ENCODE results near the gene CHSY3.

Gene CHSY3

DNA sequence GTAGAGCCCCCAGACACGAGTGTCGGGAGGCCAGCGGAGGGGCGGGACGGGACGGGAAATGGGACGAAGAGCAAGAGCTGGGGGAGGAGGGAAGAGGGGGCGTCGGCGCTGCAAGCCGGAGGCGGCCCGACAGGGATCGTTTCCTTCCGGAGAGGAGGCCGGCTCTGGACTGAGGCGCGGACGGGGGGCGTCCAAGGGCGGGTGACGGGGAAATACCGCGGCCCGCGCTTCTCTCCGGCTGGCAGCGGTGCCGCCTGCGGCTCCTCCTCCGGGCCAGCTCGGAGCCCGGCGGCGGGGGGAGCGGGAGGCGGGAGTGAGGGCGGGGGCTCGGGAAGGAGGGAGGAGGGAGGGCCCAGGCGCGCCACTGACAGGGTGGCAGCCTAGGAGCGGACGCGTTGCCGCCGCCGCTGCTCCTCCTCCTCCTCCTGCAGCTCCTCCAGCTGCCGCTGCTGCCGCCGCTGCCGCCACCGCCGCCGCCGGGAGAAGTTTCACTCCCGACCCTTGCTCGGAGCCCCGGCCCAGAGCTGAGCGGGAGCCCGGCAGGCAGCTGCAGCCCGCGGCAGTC, at the start of gene CHSY3:
Gene CHSY3 (plus strand): TSS at position 364 of the 565 bp plus-strand sequence.
- peak within 1 kb of the TSS; percentile 44 for H3K4me3 ChIP-seq (replicated peaks; ENCODE audit: low read depth, low read length)
- H3K36me3 ChIP-seq (ENCODE audit: control insufficient read depth, insufficient read depth, low read length): no peaks in the 10 kb centered on the region
- no peaks in the 10 kb centered on the region; the same call in 1 of the 2 replicates for H3K27me3 ChIP-seq (replicated peaks; ENCODE audit: control insufficient read depth, insufficient read depth, low read length)
- peak; percentile 30 for DNase-seq (ENCODE audit: extremely low read depth, insufficient read length)
- TF ChIP-seq, protein P1, sequence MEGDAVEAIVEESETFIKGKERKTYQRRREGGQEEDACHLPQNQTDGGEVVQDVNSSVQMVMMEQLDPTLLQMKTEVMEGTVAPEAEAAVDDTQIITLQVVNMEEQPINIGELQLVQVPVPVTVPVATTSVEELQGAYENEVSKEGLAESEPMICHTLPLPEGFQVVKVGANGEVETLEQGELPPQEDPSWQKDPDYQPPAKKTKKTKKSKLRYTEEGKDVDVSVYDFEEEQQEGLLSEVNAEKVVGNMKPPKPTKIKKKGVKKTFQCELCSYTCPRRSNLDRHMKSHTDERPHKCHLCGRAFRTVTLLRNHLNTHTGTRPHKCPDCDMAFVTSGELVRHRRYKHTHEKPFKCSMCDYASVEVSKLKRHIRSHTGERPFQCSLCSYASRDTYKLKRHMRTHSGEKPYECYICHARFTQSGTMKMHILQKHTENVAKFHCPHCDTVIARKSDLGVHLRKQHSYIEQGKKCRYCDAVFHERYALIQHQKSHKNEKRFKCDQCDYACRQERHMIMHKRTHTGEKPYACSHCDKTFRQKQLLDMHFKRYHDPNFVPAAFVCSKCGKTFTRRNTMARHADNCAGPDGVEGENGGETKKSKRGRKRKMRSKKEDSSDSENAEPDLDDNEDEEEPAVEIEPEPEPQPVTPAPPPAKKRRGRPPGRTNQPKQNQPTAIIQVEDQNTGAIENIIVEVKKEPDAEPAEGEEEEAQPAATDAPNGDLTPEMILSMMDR (IDR thresholded peaks at IDR 0.05; ENCODE audit: insufficient read depth, low read length, poor library complexity, severe bottlenecking): no peak

DNA sequence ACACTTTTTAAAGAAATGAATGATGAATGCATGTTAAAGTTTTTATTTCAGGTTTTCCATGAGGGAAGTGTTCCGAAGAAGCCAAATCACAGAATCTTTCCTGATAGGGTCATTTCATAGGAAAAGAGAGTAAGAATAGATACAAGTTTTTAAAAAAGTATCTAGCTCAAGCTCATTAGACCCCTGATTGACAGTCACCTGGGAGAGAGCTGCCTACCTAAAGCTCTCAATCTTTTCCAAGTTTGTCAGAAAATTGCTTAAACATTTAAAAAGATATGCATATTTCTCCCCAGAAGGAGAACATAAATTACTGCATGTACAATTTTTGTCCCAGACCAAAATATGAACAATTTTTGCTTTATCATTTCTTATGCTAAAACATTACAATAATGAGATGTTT, 47.9 kb upstream of the CHSY3 start:
- Histone ChIP-seq H3K36me3 (ENCODE audit: control insufficient read depth, insufficient read depth, low read length) (no peaks in the 10 kb centered on the region), H3K27me3 (replicated peaks; ENCODE audit: control insufficient read depth, insufficient read depth, low read length) (no peaks in the 10 kb centered on the region), H3K4me3 (replicated peaks; ENCODE audit: low read depth, low read length) (no peak overlapping the region)
- TF ChIP-seq, protein P1 (IDR thresholded peaks at IDR 0.05; ENCODE audit: insufficient read depth, low read length, poor library complexity, severe bottlenecking): no peak
- no peak for DNase-seq (ENCODE audit: extremely low read depth, insufficient read length)

DNA sequence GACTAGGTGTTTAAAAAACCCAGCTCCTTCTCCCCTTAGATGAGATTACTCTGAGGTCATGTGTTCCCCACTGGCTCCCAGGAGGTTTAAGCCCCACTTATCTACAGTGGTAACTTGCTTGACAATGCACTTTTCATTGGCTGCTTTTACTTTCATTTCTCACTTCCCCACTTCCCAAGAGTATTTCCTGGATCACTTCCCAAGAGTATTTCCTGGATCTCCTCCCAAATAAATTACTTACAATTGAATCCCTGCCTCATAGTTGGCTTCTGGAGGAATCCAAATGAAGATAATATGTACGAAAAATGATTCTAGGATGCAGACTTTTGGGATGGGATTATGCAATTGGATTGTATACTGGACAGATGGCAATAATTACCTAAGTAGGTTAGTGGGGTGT, 47.1 kb upstream of the CHSY3 start:
- TF ChIP-seq, protein P1 (IDR thresholded peaks at IDR 0.05; ENCODE audit: insufficient read depth, low read length, poor library complexity, severe bottlenecking): no peak
- Histone ChIP-seq H3K36me3 (ENCODE audit: control insufficient read depth, insufficient read depth, low read length) (no peaks in the 10 kb centered on the region), H3K27me3 (replicated peaks; ENCODE audit: control insufficient read depth, insufficient read depth, low read length) (no peaks in the 10 kb centered on the region), H3K4me3 (replicated peaks; ENCODE audit: low read depth, low read length) (no peak overlapping the region)
- no peak for DNase-seq (ENCODE audit: extremely low read depth, insufficient read length)

DNA sequence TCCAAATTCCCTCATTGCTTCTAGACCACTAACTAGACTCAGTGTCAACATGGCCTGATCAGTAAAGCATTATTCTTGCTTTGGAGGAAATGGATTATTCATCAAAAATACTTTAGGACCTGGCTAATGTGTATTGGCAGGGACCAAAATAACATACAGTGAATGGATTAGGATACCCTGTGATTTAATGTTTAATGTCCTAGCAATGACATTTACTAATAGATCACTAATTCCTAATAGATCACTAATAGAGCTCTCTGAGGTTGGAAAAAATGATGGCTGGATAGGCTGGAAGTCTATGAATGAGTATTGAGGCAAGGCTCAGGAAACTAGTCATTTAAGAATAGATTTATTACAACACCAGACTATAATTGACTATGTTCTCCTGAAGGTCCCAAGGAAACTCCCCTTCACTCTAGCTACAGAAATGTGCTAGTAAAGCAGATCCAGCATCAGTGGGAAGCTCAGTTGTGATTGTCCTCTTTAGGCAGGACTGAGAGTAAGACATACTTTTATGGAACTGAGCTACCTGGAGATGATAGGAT, 46.1 kb upstream of the CHSY3 start:
- TF ChIP-seq, protein P1 (IDR thresholded peaks at IDR 0.05; ENCODE audit: insufficient read depth, low read length, poor library complexity, severe bottlenecking): no peak
- DNase-seq (ENCODE audit: extremely low read depth, insufficient read length): no peak
- no peaks in the 10 kb centered on the region for H3K36me3 ChIP-seq (ENCODE audit: control insufficient read depth, insufficient read depth, low read length)
- no peak overlapping the region for H3K4me3 ChIP-seq (replicated peaks; ENCODE audit: low read depth, low read length)
- H3K27me3 ChIP-seq (replicated peaks; ENCODE audit: control insufficient read depth, insufficient read depth, low read length): no peaks in the 10 kb centered on the region

DNA sequence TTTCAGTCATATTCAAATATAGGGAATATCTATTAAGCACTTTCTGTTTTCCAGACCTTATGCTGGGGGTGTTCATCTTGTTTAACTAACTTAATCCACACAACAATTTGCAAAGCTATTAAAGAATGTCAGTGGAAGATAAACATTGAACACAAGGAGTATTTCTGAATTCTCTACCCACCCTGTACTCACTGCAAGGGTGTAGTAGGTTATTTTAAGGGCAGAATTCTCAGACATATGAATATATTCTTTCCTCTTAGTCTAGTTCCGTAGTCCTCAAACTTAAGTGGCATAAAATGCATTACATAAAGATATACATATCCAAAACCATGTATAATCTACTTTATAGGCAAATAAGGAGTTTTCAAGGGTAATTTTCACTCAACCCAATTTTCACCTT, 19.9 kb upstream of the CHSY3 start:
- no peaks in the 10 kb centered on the region for H3K27me3 ChIP-seq (replicated peaks; ENCODE audit: control insufficient read depth, insufficient read depth, low read length)
- H3K4me3 ChIP-seq (replicated peaks; ENCODE audit: low read depth, low read length): no peak overlapping the region
- no peak for DNase-seq (ENCODE audit: extremely low read depth, insufficient read length)
- H3K36me3 ChIP-seq (ENCODE audit: control insufficient read depth, insufficient read depth, low read length): no peaks in the 10 kb centered on the region
- TF ChIP-seq, protein P1 (IDR thresholded peaks at IDR 0.05; ENCODE audit: insufficient read depth, low read length, poor library complexity, severe bottlenecking): no peak

Measured in GM06990 (cell line).